Stimulated activated CD4-positive, alpha-beta T cell treated with anti-CD3 and anti-CD28 coated beads, Interleukin-15, amount 100 ng/mL, for 48 hours (primary cell): ENCODE data around the gene GPR108.
"Not testable (repeated sequence)": the region's sequence is repeated elsewhere in the genome, so short reads cannot be mapped to it uniquely, and the experiment has no call there.

Experiments used
- DNase-seq, 2 donors: peaks; one replicate each; pipeline ENCODE4 v3.0.0-alpha.2; 2020; ENCODE audit warnings: low read depth in 2 of 2

Gene GPR108

GRCh38 chr19:6720369-6721137 lies 16.8 kb downstream of the GPR108 start, which contains the start of gene C3:
Gene C3 (minus strand): TSS chr19:6720650. CDS start chr19:6720589, 61 bp downstream.
- DNase-seq, result no peak

- DNase-seq, result no peak
These were observed 17.4 kb downstream of the GPR108 start for GRCh38 chr19:6719992-6720368.

GRCh38 chr19:6719540-6719861 lies 17.9 kb downstream of the GPR108 start:
- DNase-seq, result no peak

- no peak for DNase-seq
These were observed 18.4 kb downstream of the GPR108 start for GRCh38 chr19:6718741-6719539.

- no peak for DNase-seq
These were observed 19.2 kb downstream of the GPR108 start for GRCh38 chr19:6718111-6718740.

GRCh38 chr19:6717441-6717971 lies 19.9 kb downstream of the GPR108 start:
- no peak for DNase-seq

GRCh38 chr19:6717036-6717435 lies 20.3 kb downstream of the GPR108 start:
- no peak for DNase-seq

- DNase-seq, result no peak
These were observed 20.8 kb downstream of the GPR108 start for GRCh38 chr19:6716610-6716970.

- no peak for DNase-seq
These were observed 22.4 kb downstream of the GPR108 start for GRCh38 chr19:6714749-6715555.

GRCh38 chr19:6713773-6714692 lies 23.3 kb downstream of the GPR108 start:
- no peak for DNase-seq

GRCh38 chr19:6712692-6713670 lies 24.4 kb downstream of the GPR108 start:
- DNase-seq, result no peak

GRCh38 chr19:6712231-6712630 lies 25.1 kb downstream of the GPR108 start:
- DNase-seq, result no peak

- DNase-seq, result no peak
These were observed 25.8 kb downstream of the GPR108 start for GRCh38 chr19:6711605-6712004.

GRCh38 chr19:6711078-6711361 lies 26.4 kb downstream of the GPR108 start:
- no peak for DNase-seq

GRCh38 chr19:6710273-6711077 lies 26.9 kb downstream of the GPR108 start:
- DNase-seq, result no peak

- no peak for DNase-seq
These were observed 27.8 kb downstream of the GPR108 start for GRCh38 chr19:6709549-6709948.

GRCh38 chr19:6708913-6709312 lies 28.5 kb downstream of the GPR108 start:
- not testable (repeated sequence) for DNase-seq

GRCh38 chr19:6708346-6708745 lies 29.0 kb downstream of the GPR108 start:
- no peak for DNase-seq

GRCh38 chr19:6707658-6708018 lies 29.7 kb downstream of the GPR108 start:
- no peak for DNase-seq
